ENCODE measurements around the gene FOXK1. TPM values are rescaled to one million over a fixed set of nuclear protein-coding genes. Genes with fewer than 3 reads are reported as not detected.
"Not testable (repeated sequence)": the region's sequence is repeated elsewhere in the genome, so short reads cannot be mapped to it uniquely, and the experiment has no call there.

Gene FOXK1
- total and polyA plus RNA-seq, 2 donors (not counting 1 experiment from before 2014, with no cell fraction given), result 5.2 to 26.9 TPM

DNA sequence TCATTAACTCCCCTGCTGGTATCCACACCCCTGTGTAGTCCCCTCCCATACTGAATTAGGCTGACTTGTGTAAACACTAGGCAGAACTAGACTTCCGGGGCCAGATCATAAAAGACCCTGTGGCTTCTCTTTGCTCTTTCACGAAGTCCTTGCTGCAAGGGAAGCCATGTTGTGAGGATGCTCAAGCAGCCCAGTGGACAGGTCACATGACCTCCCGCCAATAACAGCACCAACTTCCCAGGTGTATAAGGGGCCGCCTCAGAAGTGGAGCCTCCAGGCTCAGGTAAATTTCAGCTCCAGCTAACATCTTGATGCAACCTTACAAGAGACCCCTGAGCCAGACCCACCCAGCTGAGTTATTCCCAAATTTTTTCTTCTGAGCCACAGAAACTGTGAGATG is 11.3 kb upstream of the FOXK1 start:
- Histone ChIP-seq H4K20me1 (ENCODE audit: control insufficient read depth, extremely low read depth, insufficient read depth, low read length) (no peaks in the 10 kb centered on the region), H3K4me3 (replicated peaks in 1 of 4; ENCODE audit: control extremely low read depth in 1 of 4, insufficient read depth in 1 of 4, low read depth in 3 of 4, low read length in 4 of 4) (no peak overlapping the region), H3K9me3 (ENCODE audit: control insufficient read depth, insufficient read depth, low read depth, low read length) (peaks cover 2% of the 10 kb centered on the region), H3K27ac (ENCODE audit: insufficient read depth, low read length) (no peak overlapping the region), H3K4me2 (ENCODE audit: extremely low read depth, insufficient read depth, low read length) (no peak overlapping the region), H3K9ac (ENCODE audit: insufficient read depth, low read length) (no peak overlapping the region), H3K27me3 (ENCODE audit: control insufficient read depth, insufficient read depth, low read length) (no peaks in the 10 kb centered on the region), H2AFZ (ENCODE audit: low read length) (no peak overlapping the region), H3K79me2 (ENCODE audit: control insufficient read depth, insufficient read depth, low read length) (no peaks in the 10 kb centered on the region), H3K4me1 (ENCODE audit: control insufficient read depth, extremely low read depth, insufficient read depth, low read length) (peaks cover 8% of the 10 kb centered on the region), H3K36me3 (ENCODE audit: control insufficient read depth, insufficient read depth, low read length) (no peaks in the 10 kb centered on the region)
- no peak for DNase-seq (ENCODE audit: low read depth in 2 of 2)
- TF ChIP-seq, protein P1, sequence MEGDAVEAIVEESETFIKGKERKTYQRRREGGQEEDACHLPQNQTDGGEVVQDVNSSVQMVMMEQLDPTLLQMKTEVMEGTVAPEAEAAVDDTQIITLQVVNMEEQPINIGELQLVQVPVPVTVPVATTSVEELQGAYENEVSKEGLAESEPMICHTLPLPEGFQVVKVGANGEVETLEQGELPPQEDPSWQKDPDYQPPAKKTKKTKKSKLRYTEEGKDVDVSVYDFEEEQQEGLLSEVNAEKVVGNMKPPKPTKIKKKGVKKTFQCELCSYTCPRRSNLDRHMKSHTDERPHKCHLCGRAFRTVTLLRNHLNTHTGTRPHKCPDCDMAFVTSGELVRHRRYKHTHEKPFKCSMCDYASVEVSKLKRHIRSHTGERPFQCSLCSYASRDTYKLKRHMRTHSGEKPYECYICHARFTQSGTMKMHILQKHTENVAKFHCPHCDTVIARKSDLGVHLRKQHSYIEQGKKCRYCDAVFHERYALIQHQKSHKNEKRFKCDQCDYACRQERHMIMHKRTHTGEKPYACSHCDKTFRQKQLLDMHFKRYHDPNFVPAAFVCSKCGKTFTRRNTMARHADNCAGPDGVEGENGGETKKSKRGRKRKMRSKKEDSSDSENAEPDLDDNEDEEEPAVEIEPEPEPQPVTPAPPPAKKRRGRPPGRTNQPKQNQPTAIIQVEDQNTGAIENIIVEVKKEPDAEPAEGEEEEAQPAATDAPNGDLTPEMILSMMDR (conservative IDR thresholded peaks at IDR 0.05 in 1 of 2, IDR thresholded peaks at IDR 0.05 in 1 of 2; ENCODE audit: low read depth in 1 of 2, low read length in 2 of 2), result no peak
- no peak for TF ChIP-seq EZH2 (IDR thresholded peaks at IDR 0.05; ENCODE audit: low read length, missing control alignments)

DNA sequence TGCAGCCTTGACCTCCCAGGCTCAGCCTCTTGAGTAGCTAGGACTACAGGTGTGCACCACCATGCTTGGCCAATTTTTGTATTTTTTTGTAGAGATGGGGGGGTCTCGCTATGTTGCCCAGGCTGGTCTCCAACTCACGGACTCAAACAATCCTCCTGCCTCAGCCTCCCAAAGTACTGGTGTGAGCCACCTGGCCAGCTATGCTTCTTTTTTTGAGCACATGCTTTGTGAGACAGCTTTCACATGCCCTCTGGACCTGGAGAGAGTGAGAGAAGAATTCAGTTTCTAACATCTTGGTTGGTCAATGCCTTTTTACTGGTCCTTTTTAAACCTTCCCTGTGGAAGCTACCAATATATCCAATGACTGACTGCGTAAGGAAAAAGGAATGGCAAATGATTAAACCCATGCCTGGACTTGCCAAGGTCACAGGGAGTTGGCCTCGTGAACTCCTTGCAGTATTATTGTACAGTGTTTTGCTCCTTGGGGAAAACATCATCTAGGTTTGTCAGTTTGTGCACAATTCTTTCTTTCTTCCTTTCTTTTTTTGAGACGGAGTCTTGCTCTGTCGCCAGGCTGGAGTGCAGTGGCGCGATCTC is 6.2 kb upstream of the FOXK1 start:
- peaks cover 2% of the 10 kb centered on the region for H3K9me3 ChIP-seq (ENCODE audit: control insufficient read depth, insufficient read depth, low read depth, low read length)
- no peak for DNase-seq (ENCODE audit: low read depth in 2 of 2)
- no peak overlapping the region for H3K4me3 ChIP-seq (replicated peaks in 1 of 4; ENCODE audit: control extremely low read depth in 1 of 4, insufficient read depth in 1 of 4, low read depth in 3 of 4, low read length in 4 of 4)
- no peak overlapping the region for H2AFZ ChIP-seq (ENCODE audit: low read length)
- no peaks in the 10 kb centered on the region for H3K4me1 ChIP-seq (ENCODE audit: control insufficient read depth, extremely low read depth, insufficient read depth, low read length)
- no peak overlapping the region for H3K27ac ChIP-seq (ENCODE audit: insufficient read depth, low read length)
- no peaks in the 10 kb centered on the region for H3K79me2 ChIP-seq (ENCODE audit: control insufficient read depth, insufficient read depth, low read length)
- H3K36me3 ChIP-seq (ENCODE audit: control insufficient read depth, insufficient read depth, low read length), result no peaks in the 10 kb centered on the region
- no peaks in the 10 kb centered on the region for H3K27me3 ChIP-seq (ENCODE audit: control insufficient read depth, insufficient read depth, low read length)
- no peak for TF ChIP-seq EZH2 (IDR thresholded peaks at IDR 0.05; ENCODE audit: low read length, missing control alignments)
- TF ChIP-seq, protein P1 (conservative IDR thresholded peaks at IDR 0.05 in 1 of 2, IDR thresholded peaks at IDR 0.05 in 1 of 2; ENCODE audit: low read depth in 1 of 2, low read length in 2 of 2), result no peak
- no peak overlapping the region for H3K9ac ChIP-seq (ENCODE audit: insufficient read depth, low read length)
- no peak overlapping the region for H3K4me2 ChIP-seq (ENCODE audit: extremely low read depth, insufficient read depth, low read length)
- H4K20me1 ChIP-seq (ENCODE audit: control insufficient read depth, extremely low read depth, insufficient read depth, low read length), result no peaks in the 10 kb centered on the region

DNA sequence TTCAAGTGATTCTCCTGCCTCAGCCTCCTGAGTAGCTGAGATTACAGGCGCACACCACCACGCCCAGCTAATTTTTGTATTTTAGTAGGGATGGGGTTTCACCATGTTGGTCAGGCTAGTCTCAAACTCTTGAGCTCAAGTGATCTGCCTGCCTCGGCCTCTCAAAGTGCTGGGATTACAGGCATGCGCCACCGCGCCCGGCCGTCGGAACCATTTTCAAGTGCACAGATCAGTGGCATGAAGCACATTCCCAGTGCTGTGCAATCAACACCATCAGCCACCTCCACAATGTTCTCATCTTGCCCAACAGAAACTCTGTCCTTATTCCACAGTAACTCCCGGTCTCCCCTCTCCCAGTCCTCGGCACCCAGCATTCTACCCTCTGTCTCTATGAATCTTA is 4.6 kb upstream of the FOXK1 start:
- H3K4me2 ChIP-seq (ENCODE audit: extremely low read depth, insufficient read depth, low read length); DNase-seq (ENCODE audit: low read depth in 2 of 2); H4K20me1 ChIP-seq (ENCODE audit: control insufficient read depth, extremely low read depth, insufficient read depth, low read length); H3K4me1 ChIP-seq (ENCODE audit: control insufficient read depth, extremely low read depth, insufficient read depth, low read length); H3K4me3 ChIP-seq (replicated peaks in 1 of 4; ENCODE audit: control extremely low read depth in 1 of 4, insufficient read depth in 1 of 4, low read depth in 3 of 4, low read length in 4 of 4); H3K9ac ChIP-seq (ENCODE audit: insufficient read depth, low read length); H2AFZ ChIP-seq (ENCODE audit: low read length); H3K79me2 ChIP-seq (ENCODE audit: control insufficient read depth, insufficient read depth, low read length); H3K27me3 ChIP-seq (ENCODE audit: control insufficient read depth, insufficient read depth, low read length); H3K9me3 ChIP-seq (ENCODE audit: control insufficient read depth, insufficient read depth, low read depth, low read length); H3K36me3 ChIP-seq (ENCODE audit: control insufficient read depth, insufficient read depth, low read length); H3K27ac ChIP-seq (ENCODE audit: insufficient read depth, low read length): not testable (repeated sequence)

Data from fibroblast of lung (primary cell).